ENCODE measurements around the gene LCLAT1. TPM values are rescaled to one million over a fixed set of nuclear protein-coding genes. Genes with fewer than 3 reads are reported as not detected.
A peak's percentile ranks its signal among the peaks of the same experiment; 100 is the strongest.

The LCLAT1 gene
- total RNA-seq, 1 donor from 2014 or later = 41.0 TPM

- peaks cover 32% of the 10 kb centered on the region for H3K4me1 ChIP-seq
- no peaks in the 10 kb centered on the region for H3K27me3 ChIP-seq (ENCODE audit: low read depth)
- peaks cover 13% of the 10 kb centered on the region for H3K36me3 ChIP-seq
- intact Hi-C loops (cut with micrococcal nuclease) = no loop called here
- H3K27ac ChIP-seq (replicated peaks) = peak overlapping the region; percentile 7
- TF ChIP-seq, protein P1, sequence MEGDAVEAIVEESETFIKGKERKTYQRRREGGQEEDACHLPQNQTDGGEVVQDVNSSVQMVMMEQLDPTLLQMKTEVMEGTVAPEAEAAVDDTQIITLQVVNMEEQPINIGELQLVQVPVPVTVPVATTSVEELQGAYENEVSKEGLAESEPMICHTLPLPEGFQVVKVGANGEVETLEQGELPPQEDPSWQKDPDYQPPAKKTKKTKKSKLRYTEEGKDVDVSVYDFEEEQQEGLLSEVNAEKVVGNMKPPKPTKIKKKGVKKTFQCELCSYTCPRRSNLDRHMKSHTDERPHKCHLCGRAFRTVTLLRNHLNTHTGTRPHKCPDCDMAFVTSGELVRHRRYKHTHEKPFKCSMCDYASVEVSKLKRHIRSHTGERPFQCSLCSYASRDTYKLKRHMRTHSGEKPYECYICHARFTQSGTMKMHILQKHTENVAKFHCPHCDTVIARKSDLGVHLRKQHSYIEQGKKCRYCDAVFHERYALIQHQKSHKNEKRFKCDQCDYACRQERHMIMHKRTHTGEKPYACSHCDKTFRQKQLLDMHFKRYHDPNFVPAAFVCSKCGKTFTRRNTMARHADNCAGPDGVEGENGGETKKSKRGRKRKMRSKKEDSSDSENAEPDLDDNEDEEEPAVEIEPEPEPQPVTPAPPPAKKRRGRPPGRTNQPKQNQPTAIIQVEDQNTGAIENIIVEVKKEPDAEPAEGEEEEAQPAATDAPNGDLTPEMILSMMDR (IDR thresholded peaks at IDR 0.05; ENCODE audit: borderline replicate concordance) = no peak
- DNase-seq = no peak
- H3K9me3 ChIP-seq (replicated peaks) = peaks cover 13% of the 10 kb centered on the region
- no peak overlapping the region for H3K4me3 ChIP-seq
Measured at GRCh38 chr2:30541680-30542079, 94.6 kb downstream of the LCLAT1 start.

DNA sequence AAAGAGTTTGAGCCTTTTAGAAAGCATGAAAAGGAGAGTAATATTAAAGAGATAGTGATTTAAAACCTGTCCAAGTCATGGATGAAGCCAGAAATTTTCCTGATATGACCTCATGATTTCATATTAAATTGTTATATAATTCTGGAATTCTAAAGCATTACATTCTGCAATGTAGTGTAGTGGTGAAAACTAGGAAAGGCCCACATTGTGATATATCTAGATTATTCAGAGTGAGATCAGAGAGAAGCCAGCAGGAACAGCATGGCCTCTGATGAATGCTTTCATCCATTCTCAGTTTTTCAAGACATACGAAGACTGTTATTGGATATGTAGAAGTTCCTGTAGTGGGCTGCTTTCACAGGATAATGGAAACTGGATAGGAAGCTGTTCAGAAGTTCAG lies 98.8 kb downstream of the LCLAT1 start:
- intact Hi-C loops (cut with micrococcal nuclease) = no loop called here

GRCh38 chr2:30548386-30548785 lies 101.3 kb downstream of the LCLAT1 start:
- no peak overlapping the region for H3K27ac ChIP-seq (replicated peaks)
- no peak for DNase-seq
- TF ChIP-seq, protein P1 (IDR thresholded peaks at IDR 0.05; ENCODE audit: borderline replicate concordance) = no peak
- H3K27me3 ChIP-seq (ENCODE audit: low read depth) = no peaks in the 10 kb centered on the region
- peaks cover 3% of the 10 kb centered on the region for H3K36me3 ChIP-seq
- H3K4me3 ChIP-seq = no peak overlapping the region
- intact Hi-C loops (cut with micrococcal nuclease) = no loop called here
- H3K4me1 ChIP-seq = peaks cover 33% of the 10 kb centered on the region
- peaks cover 13% of the 10 kb centered on the region for H3K9me3 ChIP-seq (replicated peaks)

More for the DNA sequence above, 98.8 kb downstream of the LCLAT1 start:
- H3K4me1 ChIP-seq = peaks cover 38% of the 10 kb centered on the region
- peaks cover 8% of the 10 kb centered on the region for H3K9me3 ChIP-seq (replicated peaks)
- no peak overlapping the region for H3K27ac ChIP-seq (replicated peaks)
- peaks cover under 1% of the 10 kb centered on the region for H3K36me3 ChIP-seq
- TF ChIP-seq, protein P1 (IDR thresholded peaks at IDR 0.05; ENCODE audit: borderline replicate concordance) = no peak
- H3K4me3 ChIP-seq = no peak overlapping the region
- H3K27me3 ChIP-seq (ENCODE audit: low read depth) = no peaks in the 10 kb centered on the region
- DNase-seq = no peak

GRCh38 chr2:30549096-30549495 lies 102.0 kb downstream of the LCLAT1 start:
- H3K4me1 ChIP-seq = peaks cover 31% of the 10 kb centered on the region
- TF ChIP-seq, protein P1 (IDR thresholded peaks at IDR 0.05; ENCODE audit: borderline replicate concordance) = no peak
- no peak overlapping the region for H3K4me3 ChIP-seq
- no peaks in the 10 kb centered on the region for H3K27me3 ChIP-seq (ENCODE audit: low read depth)
- H3K36me3 ChIP-seq = peaks cover 3% of the 10 kb centered on the region
- intact Hi-C loops (cut with micrococcal nuclease) = no loop called here
- peaks cover 13% of the 10 kb centered on the region for H3K9me3 ChIP-seq (replicated peaks)
- DNase-seq = no peak
- H3K27ac ChIP-seq (replicated peaks) = no peak overlapping the region

DNA sequence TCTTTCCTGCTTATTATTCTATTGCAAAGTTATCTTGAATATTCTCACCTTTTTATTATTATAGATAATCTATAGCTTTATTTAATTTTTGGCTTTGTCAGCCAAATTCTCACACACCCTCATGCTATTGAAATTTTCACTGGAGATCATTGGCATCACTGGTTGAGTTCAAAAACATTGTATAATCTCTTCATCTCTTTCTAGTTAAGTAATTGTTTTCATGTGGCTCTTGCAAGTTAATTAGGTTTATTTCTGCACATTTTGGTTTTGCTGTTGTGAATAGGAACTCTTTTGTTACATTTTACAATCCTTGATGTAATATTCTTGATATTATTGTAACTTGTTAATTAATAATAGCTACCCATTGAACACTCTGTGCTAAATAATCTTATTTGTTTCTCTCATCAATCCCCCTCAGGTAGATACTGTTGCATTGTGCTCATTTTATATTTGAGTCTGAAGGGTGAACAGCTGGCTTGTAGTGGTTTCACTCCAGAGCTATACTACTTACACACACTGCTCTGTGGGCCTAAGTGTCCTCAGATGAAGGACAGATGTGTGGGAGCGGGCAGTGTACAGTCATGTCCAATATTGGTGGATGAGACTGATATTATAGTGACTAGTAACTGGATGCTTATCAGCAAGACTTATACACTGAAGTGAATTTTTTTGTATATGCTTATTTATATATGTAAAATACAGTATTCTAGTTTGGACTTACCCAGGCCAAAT lies 112.7 kb downstream of the LCLAT1 start:
- TF ChIP-seq, protein P1 (IDR thresholded peaks at IDR 0.05; ENCODE audit: borderline replicate concordance) = no peak
- no peaks in the 10 kb centered on the region for H3K9me3 ChIP-seq (replicated peaks)
- H3K36me3 ChIP-seq = peaks cover 14% of the 10 kb centered on the region
- H3K27ac ChIP-seq (replicated peaks) = no peak overlapping the region
- intact Hi-C loops (cut with micrococcal nuclease) = no loop called here
- no peak for DNase-seq
- H3K4me1 ChIP-seq = no peaks in the 10 kb centered on the region
- H3K27me3 ChIP-seq (ENCODE audit: low read depth) = no peaks in the 10 kb centered on the region
- H3K4me3 ChIP-seq = no peak overlapping the region

Data from left ventricle myocardium inferior (tissue), 1 donor.